IMR-90 (cell line): ENCODE measurements around the gene SH3RF3. TPM values are rescaled to one million over a fixed set of nuclear protein-coding genes. Genes with fewer than 3 reads are reported as not detected.

Source experiments
- ATAC-seq: fragments of 200-7000 bp; cut with Tn5 transposase; 2 replicates; pipeline ENCODE4 v1.9.1; 2020; ENCODE audit warnings: low read depth, mild to moderate bottlenecking, moderate library complexity
- BruUV-seq: library from RNA; stranded (reverse); fragments of 400-500 nt; replicated peaks from 2 replicates; lab custom pipeline; 2021; lab: Mats Ljungman, UMichigan
- CTCF ChIA-PET: fragments of 300-600 bp; formaldehyde crosslinking; extraction: SDS; loops from one replicate; lab custom pipeline; 2021; ENCODE audit warnings: antibody characterized with exemption; lab: Yijun Ruan, JAX
- POLR2A ChIA-PET: fragments of 300-600 bp; sonication (Branson Sonifier 250); formaldehyde crosslinking; loops from one replicate; lab custom pipeline; 2022; ENCODE audit warnings: antibody characterized with exemption; ENCODE audit not compliant: unreplicated experiment; lab: Charles Lee
- DNase-seq: peaks from one replicate; pipeline ENCODE4 v3.0.0; 2013
- H2AFZ ChIP-seq: replicated peaks from 2 replicates; pipeline ENCODE3; 2013; ENCODE audit warnings: low read length, mild to moderate bottlenecking; ENCODE audit not compliant: poor library complexity
- H2AK5ac ChIP-seq: 2 replicates; pipeline ENCODE4 v1.6.1; 2013; ENCODE audit warnings: low read depth, low read length, inconsistent platforms
- H2AK9ac ChIP-seq: replicated peaks from 2 replicates; pipeline ENCODE3; 2013; ENCODE audit warnings: mild to moderate bottlenecking, low read depth, low read length, moderate library complexity; ENCODE audit not compliant: poor library complexity
- H2BK120ac ChIP-seq: 2 replicates; pipeline ENCODE4 v1.6.1; 2013; ENCODE audit warnings: low read depth, low read length, inconsistent platforms
- H2BK15ac ChIP-seq: 3 replicates; pipeline ENCODE4 v1.6.1; 2013; ENCODE audit warnings: low read depth, low read length, inconsistent platforms
- H2BK20ac ChIP-seq: 2 replicates; pipeline ENCODE4 v1.6.1; 2013; ENCODE audit warnings: low read depth, mild to moderate bottlenecking, inconsistent platforms, low read length, moderate library complexity
- H2BK5ac ChIP-seq: 2 replicates; pipeline ENCODE4 v1.6.1; 2013; ENCODE audit warnings: mild to moderate bottlenecking, low read depth, low read length, inconsistent platforms; ENCODE audit not compliant: poor library complexity, severe bottlenecking
- H3K14ac ChIP-seq: replicated peaks from 2 replicates; pipeline ENCODE4 v1.6.1; 2013; ENCODE audit warnings: low read depth, low read length, inconsistent platforms
- H3K18ac ChIP-seq: 2 replicates; pipeline ENCODE4 v1.6.1; 2013; ENCODE audit warnings: low read depth, low read length, control low read depth
- H3K23ac ChIP-seq: 2 replicates; pipeline ENCODE4 v1.6.1; 2013; ENCODE audit warnings: low read depth, low read length, inconsistent platforms
- H3K27ac ChIP-seq: 2 replicates; pipeline ENCODE4 v1.5.1; 2013; ENCODE audit warnings: mild to moderate bottlenecking, control low read depth, low read length; ENCODE audit not compliant: insufficient read depth
- H3K27me3 ChIP-seq: 2 replicates; pipeline ENCODE4 v1.6.1; 2013; ENCODE audit warnings: low read length; ENCODE audit not compliant: control insufficient read depth, insufficient read depth
- H3K36me3 ChIP-seq: 2 replicates; pipeline ENCODE4 v1.6.1; 2013; ENCODE audit warnings: low read length, mixed read lengths; ENCODE audit not compliant: control insufficient read depth, insufficient read depth
- H3K4ac ChIP-seq: 2 replicates; pipeline ENCODE4 v1.6.1; 2013; ENCODE audit warnings: low read depth, low read length, inconsistent platforms
- H3K4me1 ChIP-seq: 2 replicates; pipeline ENCODE4 v1.6.1; 2013; ENCODE audit warnings: low read length, mixed read lengths; ENCODE audit not compliant: control insufficient read depth, insufficient read depth
- H3K4me2 ChIP-seq: 2 replicates; pipeline ENCODE4 v1.6.1; 2013; ENCODE audit warnings: low read depth, mild to moderate bottlenecking, control low read depth, low read length, moderate library complexity
- H3K4me3 ChIP-seq: 2 replicates; pipeline ENCODE4 v1.5.1; 2013; ENCODE audit warnings: low read depth, mild to moderate bottlenecking, control low read depth, low read length, moderate library complexity; ENCODE audit not compliant: insufficient read depth
- H3K56ac ChIP-seq: 2 replicates; pipeline ENCODE4 v1.6.1; 2013; ENCODE audit warnings: low read length, inconsistent platforms; ENCODE audit not compliant: insufficient read depth; ENCODE audit errors: extremely low read depth
- H3K79me1 ChIP-seq, 2 experiments: 2 replicates each; pipeline ENCODE4 v1.6.1; 2013; ENCODE audit warnings: low read length in 2 of 2, inconsistent platforms in 1 of 2, low read depth in 1 of 2
- H3K9ac ChIP-seq: 2 replicates; pipeline ENCODE4 v1.6.1; 2013; ENCODE audit warnings: low read depth, low read length, control low read depth
- H3K9me1 ChIP-seq: 2 replicates; pipeline ENCODE4 v1.6.1; 2013; ENCODE audit warnings: low read length, inconsistent platforms; ENCODE audit not compliant: insufficient read depth
- H3K9me3 ChIP-seq: 2 replicates; pipeline ENCODE4 v1.6.1; 2013; ENCODE audit warnings: low read length; ENCODE audit not compliant: control insufficient read depth, insufficient read depth
- H4K20me1 ChIP-seq: 2 replicates; pipeline ENCODE4 v1.6.1; 2013; ENCODE audit warnings: low read length, inconsistent platforms; ENCODE audit not compliant: insufficient read depth
- H4K5ac ChIP-seq: 2 replicates; pipeline ENCODE4 v1.6.1; 2013; ENCODE audit warnings: mild to moderate bottlenecking, low read depth, low read length, control low read depth
- H4K8ac ChIP-seq, 2 experiments: 2 replicates each; pipeline ENCODE4 v1.6.1; 2013; ENCODE audit warnings: low read depth in 2 of 2, low read length in 2 of 2, control low read depth in 1 of 2, inconsistent platforms in 1 of 2
- H4K91ac ChIP-seq: 2 replicates; pipeline ENCODE4 v1.6.1; 2013; ENCODE audit warnings: low read depth, low read length, inconsistent platforms; ENCODE audit not compliant: insufficient read depth
- BHLHE40 ChIP-seq: fragments of 150-350 bp; IDR thresholded peaks from 2 replicates; pipeline ENCODE4 v1.6.1; 2016; ENCODE audit warnings: mild to moderate bottlenecking, low read depth, low read length
- CEBPB ChIP-seq: IDR thresholded peaks from 2 replicates; pipeline ENCODE4 v1.6.1; 2012; ENCODE audit warnings: low read depth, low read length, improper control_type of control experiment
- CHD1 ChIP-seq: IDR thresholded peaks from 2 replicates; pipeline ENCODE4 v1.6.1; 2012; ENCODE audit warnings: low read depth, low read length, improper control_type of control experiment
- ELK1 ChIP-seq: fragments of 150-350 bp; IDR thresholded peaks from 2 replicates; pipeline ENCODE4 v1.6.1; 2016; ENCODE audit warnings: low read depth, mild to moderate bottlenecking, low read length, moderate library complexity, borderline replicate concordance
- FOS ChIP-seq: fragments of 150-350 bp; IDR thresholded peaks from 2 replicates; pipeline ENCODE4 v1.6.1; 2016; ENCODE audit warnings: low read depth, low read length
- MAFK ChIP-seq: IDR thresholded peaks from 2 replicates; pipeline ENCODE4 v1.6.1; 2012; ENCODE audit warnings: low read depth, low read length, improper control_type of control experiment
- MAZ ChIP-seq: IDR thresholded peaks from 2 replicates; pipeline ENCODE4 v1.6.1; 2012; ENCODE audit warnings: low read depth, mild to moderate bottlenecking, low read length, improper control_type of control experiment, moderate library complexity, borderline replicate concordance
- MXI1 ChIP-seq: IDR thresholded peaks from 2 replicates; pipeline ENCODE4 v1.6.1; 2012; ENCODE audit warnings: low read depth, mild to moderate bottlenecking, low read length, moderate library complexity, borderline replicate concordance
- NFE2L2 ChIP-seq: fragments of 150-350 bp; IDR thresholded peaks from 2 replicates; pipeline ENCODE4 v1.6.1; 2016; ENCODE audit warnings: low read depth, mild to moderate bottlenecking, low read length
- POLR2A ChIP-seq: IDR thresholded peaks from 2 replicates; pipeline ENCODE4 v1.6.1; 2012; ENCODE audit warnings: mild to moderate bottlenecking, low read depth, low read length
- RAD21 ChIP-seq: IDR thresholded peaks from 2 replicates; pipeline ENCODE4 v1.6.1; 2012; ENCODE audit warnings: low read length, improper control_type of control experiment
- RCOR1 ChIP-seq: IDR thresholded peaks from 2 replicates; pipeline ENCODE4 v1.6.1; 2012; ENCODE audit warnings: mild to moderate bottlenecking, low read length, improper control_type of control experiment; ENCODE audit not compliant: insufficient replicate concordance
- RFX5 ChIP-seq: IDR thresholded peaks from 2 replicates; pipeline ENCODE4 v1.8.0; 2012; ENCODE audit warnings: low read depth, mild to moderate bottlenecking, low read length, moderate library complexity
- SMC3 ChIP-seq: fragments of 150-350 bp; IDR thresholded peaks from 2 replicates; pipeline ENCODE4 v1.6.1; 2016; ENCODE audit warnings: low read depth, mild to moderate bottlenecking, antibody characterized with exemption, low read length, moderate library complexity
- USF2 ChIP-seq: fragments of 150-350 bp; IDR thresholded peaks from 2 replicates; pipeline ENCODE4 v1.6.1; 2017; ENCODE audit warnings: mild to moderate bottlenecking, antibody characterized with exemption, low read length, low read depth
- WGBS, 2 experiments: methylation state at CpG; one replicate each; pipeline versions ENCODE4 v1.1.5 to v1.1.7; 2013; ENCODE audit warnings: missing lambda C conversion rate in 2 of 2; ENCODE audit not compliant: insufficient read length in 1 of 2; ENCODE audit errors: extremely low coverage in 2 of 2; 5-methylcytosine and 5-hydroxymethylcytosine counted together
- dilution Hi-C: fragments of 300-500 bp; cut with HindIII; formaldehyde crosslinking; loops from one replicate; pipeline ENCODE4 v1.14.3; 2018; ENCODE audit warnings: low sequenced_read_pairs; ENCODE audit not compliant: unreplicated experiment
- in situ Hi-C: fragments of 300-500 bp; cut with MboI; formaldehyde crosslinking; loops from 3 replicates; pipeline ENCODE4 v1.14.3; 2019; ENCODE audit warnings: low sequenced_read_pairs, inconsistent platforms, mixed read lengths
- intact Hi-C: fragments of 100-400 bp; cut with micrococcal nuclease; formaldehyde crosslinking; loops from 2 replicates; pipeline ENCODE4 v1.10.0; 2022
- polyA plus RNA-seq, 3 experiments: library from polyadenylated mRNA; depleted of rRNA; stranded (reverse); fragments of >200 nt; gene quantifications; 2 replicates each; pipeline ENCODE4 v1.2.3, GENCODE V29; 2012; ENCODE audit warnings: low replicate concordance in 1 of 3
- total RNA-seq: library from RNA; depleted of rRNA; stranded (reverse); fragments of >200 nt; gene quantifications from 2 replicates; pipeline ENCODE4 v1.2.3, GENCODE V29; 2012

SH3RF3 gene
- total and polyA plus RNA-seq, 2 of the 4 experiments (the other 2 are of a cell fraction) = 3.4 to 5.3 TPM

- in situ Hi-C loops (loop anchor here (10.0 kb wide), 1 partner anchor 83 kb away; no protein-coding TSS in a partner anchor), dilution Hi-C loops (no loop called here), intact Hi-C loops (loop anchor here (5.0 kb wide), 1 partner anchor 45 kb away; no protein-coding TSS in a partner anchor)
- peak overlapping the region; percentile 82 for H3K27ac ChIP-seq
- peak overlapping the region; percentile 29 to 60; a peak in 1 of 4 replicates for H4K8ac ChIP-seq
- H2BK15ac ChIP-seq = peak overlapping the region; percentile 52; the same call in 1 of the 3 replicates
- peak overlapping the region; percentile 80 for H4K91ac ChIP-seq
- H3K14ac ChIP-seq = peak overlapping the region; percentile 81; the same call in 1 of the 2 replicates
- no peak overlapping the region for H3K56ac ChIP-seq
- H3K4me1 ChIP-seq = peaks cover 25% of the 10 kb centered on the region
- H3K4ac ChIP-seq = peak overlapping the region; percentile 87
- H2BK120ac ChIP-seq = peak overlapping the region; percentile 80
- no peak overlapping the region for H3K4me3 ChIP-seq
- H2AK9ac ChIP-seq = peak overlapping the region; percentile 78
- DNase-seq (peak; percentile 100), ATAC-seq (peak; percentile 83)
- no peaks in the 10 kb centered on the region for H3K36me3 ChIP-seq
- H4K20me1 ChIP-seq = peaks cover 44% of the 10 kb centered on the region
- H2AK5ac ChIP-seq = peak overlapping the region; percentile 94
- no peak overlapping the region for H3K9ac ChIP-seq
- no peaks in the 10 kb centered on the region; the same call in 1 of the 2 replicates for H3K9me3 ChIP-seq
- H3K18ac ChIP-seq = peak overlapping the region; percentile 25
- peaks cover 65 to 74% of the 10 kb centered on the region in 2 experiments for H3K79me1 ChIP-seq
- CTCF ChIA-PET = interaction anchor here (0.8 to 1.5 kb wide), 2 partner anchors 9 to 25 kb away, joined by 4 read pairs; no protein-coding TSS in a partner anchor
- peaks cover 48% of the 10 kb centered on the region for H3K9me1 ChIP-seq
- peak overlapping the region; percentile 11 for H2AFZ ChIP-seq
- peak overlapping the region; percentile 5; the same call in 1 of the 2 replicates for H3K4me2 ChIP-seq
- H4K5ac ChIP-seq = peak overlapping the region; percentile 40
- no TSS peak for BruUV-seq
- H3K23ac ChIP-seq = peak overlapping the region; percentile 37; the same call in 1 of the 2 replicates
- WGBS, 2 experiments = 70% methylated on average over 3 of the region's 12 CpGs; no CpG with 5 or more reads in 1 of the 2 experiments
- POLR2A ChIA-PET = no interaction called here
- H2BK5ac ChIP-seq = peak overlapping the region; percentile 96
- no peaks in the 10 kb centered on the region for H3K27me3 ChIP-seq
- peak overlapping the region; percentile 67; the same call in 1 of the 2 replicates for H2BK20ac ChIP-seq
- TF ChIP-seq MXI1 = no peak
- peak; percentile 95 for TF ChIP-seq RCOR1
- no peak for TF ChIP-seq ELK1
- peak; percentile 32; the same call in 1 of the 2 replicates for TF ChIP-seq POLR2A
- TF ChIP-seq RAD21 = peak; percentile 26
- TF ChIP-seq MAZ = no peak
- no peak for TF ChIP-seq MAFK
- TF ChIP-seq CEBPB = peak; percentile 89
- TF ChIP-seq USF2 = no peak
- TF ChIP-seq FOS = peak; percentile 66
- no peak for TF ChIP-seq NFE2L2
- no peak for TF ChIP-seq RFX5
- TF ChIP-seq CHD1 = peak; percentile 26; the same call in 1 of the 2 replicates
- TF ChIP-seq SMC3 = peak; percentile 30
- TF ChIP-seq BHLHE40 = peak; percentile 60; the same call in 1 of the 2 replicates
Measured at GRCh38 chr2:109217362-109218086, 88.5 kb downstream of the SH3RF3 start.
